WTC11 (cell line): Measurements from ENCODE around the gene CD300LG. TPM values are rescaled to one million over a fixed set of nuclear protein-coding genes. Genes with fewer than 3 reads are reported as not detected.
A peak's percentile ranks its signal among the peaks of the same experiment; 100 is the strongest.

Source experiments
- ATAC-seq: fragments of 200-7000 bp; cut with Tn5 transposase; 2 replicates; pipeline ENCODE4 v1.10.0; 2021; ENCODE audit warnings: mild to moderate bottlenecking, moderate library complexity
- CTCF ChIA-PET: fragments of 300-600 bp; sonication (Branson Sonifier 250); formaldehyde crosslinking; loops from one replicate; lab custom pipeline; 2021; ENCODE audit warnings: antibody characterized with exemption; lab: Charles Lee
- POLR2A ChIA-PET: fragments of 350-600 bp; sonication (Branson Sonifier 250); formaldehyde crosslinking; loops from one replicate; lab custom pipeline; 2021; ENCODE audit warnings: antibody characterized with exemption; lab: Charles Lee
- DNase-seq: peaks from one replicate; pipeline ENCODE4 v3.0.0; 2021; ENCODE audit warnings: low spot score
- H3K27ac Mint-ChIP-seq: 2 replicates; pipeline ENCODE4 v1.8.0; 2021; ENCODE audit warnings: mixed read lengths
- H3K27me3 Mint-ChIP-seq: 2 replicates; pipeline ENCODE4 v1.8.0; 2021; ENCODE audit warnings: low read depth, mild to moderate bottlenecking, moderate library complexity, mixed read lengths
- H3K36me3 Mint-ChIP-seq: 2 replicates; pipeline ENCODE4 v1.8.0; 2021; ENCODE audit warnings: mixed read lengths
- H3K4me1 Mint-ChIP-seq: 2 replicates; pipeline ENCODE4 v1.8.0; 2022; ENCODE audit warnings: mixed read lengths
- H3K4me3 Mint-ChIP-seq: 2 replicates; pipeline ENCODE4 v1.8.0; 2021; ENCODE audit warnings: mild to moderate bottlenecking, moderate library complexity, mixed read lengths
- H3K9me3 Mint-ChIP-seq: 2 replicates; pipeline ENCODE4 v1.8.0; 2021; ENCODE audit warnings: mixed read lengths
- ATF1 ChIP-seq: sonication (generic); formaldehyde crosslinking; IDR thresholded peaks from 2 replicates; pipeline ENCODE4 v1.8.1; 2023; ENCODE audit warnings: mild to moderate bottlenecking, moderate library complexity, missing genetic modification reagents
- ATF2 ChIP-seq: sonication (generic); formaldehyde crosslinking; IDR thresholded peaks from 2 replicates; pipeline ENCODE4 v1.8.1; 2022; ENCODE audit warnings: low read depth, missing genetic modification reagents, borderline replicate concordance
- ELF4 ChIP-seq: sonication (generic); formaldehyde crosslinking; IDR thresholded peaks from 2 replicates; pipeline ENCODE4 v1.8.1; 2022; ENCODE audit warnings: low read depth, mild to moderate bottlenecking, moderate library complexity, missing genetic modification reagents
- EMX1 ChIP-seq: fragments of 250-450 bp; sonication (Bioruptor Pico); IDR thresholded peaks from 2 replicates; pipeline ENCODE4 v1.8.0; 2021; ENCODE audit warnings: mild to moderate bottlenecking
- ESRRA ChIP-seq: sonication (generic); formaldehyde crosslinking; IDR thresholded peaks from 2 replicates; pipeline ENCODE4 v1.8.1; 2022; ENCODE audit warnings: mild to moderate bottlenecking, missing genetic modification reagents, borderline replicate concordance
- GTF2I ChIP-seq: fragments of 250-450 bp; sonication (Bioruptor Pico); conservative IDR thresholded peaks from 2 replicates; pipeline ENCODE4 v1.4.0; 2021; ENCODE audit warnings: mild to moderate bottlenecking
- JAZF1 ChIP-seq: fragments of 250-450 bp; sonication (Bioruptor Pico); IDR thresholded peaks from 2 replicates; pipeline ENCODE4 v1.9.0; 2021; ENCODE audit warnings: moderate library complexity, mild to moderate bottlenecking, inconsistent platforms
- NFE2L1 ChIP-seq: sonication (generic); formaldehyde crosslinking; IDR thresholded peaks from 2 replicates; pipeline ENCODE4 v1.8.1; 2023; ENCODE audit warnings: missing genetic modification reagents
- NFYB ChIP-seq: sonication (generic); formaldehyde crosslinking; conservative IDR thresholded peaks from 2 replicates; pipeline ENCODE4 v1.8.0; 2022; ENCODE audit warnings: low read depth, missing genetic modification reagents
- NR2C2 ChIP-seq: sonication (generic); formaldehyde crosslinking; IDR thresholded peaks from 2 replicates; pipeline ENCODE4 v1.8.0; 2022; ENCODE audit warnings: mild to moderate bottlenecking, missing genetic modification reagents
- NR3C1 ChIP-seq: sonication (generic); formaldehyde crosslinking; conservative IDR thresholded peaks from 2 replicates; pipeline ENCODE4 v1.8.1; 2023; ENCODE audit warnings: low read depth, mild to moderate bottlenecking, missing genetic modification reagents
- OVOL2 ChIP-seq: fragments of 250-450 bp; sonication (Bioruptor Pico); IDR thresholded peaks from 2 replicates; pipeline ENCODE4 v1.9.0; 2021; ENCODE audit warnings: mild to moderate bottlenecking, borderline replicate concordance
- SMAD3 ChIP-seq: sonication (generic); formaldehyde crosslinking; IDR thresholded peaks from 2 replicates; pipeline ENCODE4 v1.8.0; 2022; ENCODE audit warnings: missing genetic modification reagents, mild to moderate bottlenecking, borderline replicate concordance
- TCF7 ChIP-seq: sonication (generic); formaldehyde crosslinking; IDR thresholded peaks from 2 replicates; pipeline ENCODE4 v1.8.0; 2022; ENCODE audit warnings: mild to moderate bottlenecking, low read depth, missing genetic modification reagents, moderate library complexity
- ZNF121 ChIP-seq: sonication (generic); formaldehyde crosslinking; IDR thresholded peaks from 2 replicates; pipeline ENCODE4 v1.8.0; 2023; ENCODE audit warnings: missing genetic modification reagents
- ZNF263 ChIP-seq: sonication (generic); formaldehyde crosslinking; IDR thresholded peaks from 2 replicates; pipeline ENCODE4 v1.8.1; 2022; ENCODE audit warnings: low read depth, mild to moderate bottlenecking, moderate library complexity, missing genetic modification reagents
- ZNF396 ChIP-seq: fragments of 250-450 bp; sonication (Bioruptor Pico); IDR thresholded peaks from 2 replicates; pipeline ENCODE4 v1.8.0; 2021; ENCODE audit warnings: mild to moderate bottlenecking, moderate library complexity, borderline replicate concordance
- ZNF416 ChIP-seq: fragments of 250-450 bp; sonication (Bioruptor Pico); IDR thresholded peaks from 2 replicates; pipeline ENCODE4 v1.9.0; 2021; ENCODE audit warnings: mild to moderate bottlenecking, inconsistent platforms
- ZNF671 ChIP-seq: fragments of 250-450 bp; sonication (Bioruptor Pico); IDR thresholded peaks from 2 replicates; pipeline ENCODE4 v1.8.0; 2021; ENCODE audit warnings: mild to moderate bottlenecking
- total RNA-seq: library from RNA; stranded (reverse); gene quantifications from 3 replicates; pipeline ENCODE4 v1.2.3, GENCODE V29; 2021
- TF ChIP-seq, protein P1 (sequence below): sonication (generic); formaldehyde crosslinking; IDR thresholded peaks from 2 replicates; pipeline ENCODE4 v1.8.1; 2022; ENCODE audit warnings: mild to moderate bottlenecking, moderate library complexity, missing genetic modification reagents
- TF ChIP-seq, protein P2 (sequence below): fragments of 200-600 bp; IDR thresholded peaks from 2 replicates; pipeline ENCODE4 v1.8.0; 2022; ENCODE audit warnings: antibody characterized with exemption
- TF ChIP-seq, protein P3 (sequence below): sonication (generic); formaldehyde crosslinking; IDR thresholded peaks from 2 replicates; pipeline ENCODE4 v1.8.0; 2023; ENCODE audit warnings: mild to moderate bottlenecking, missing genetic modification reagents
- TF ChIP-seq, protein P4 (sequence below): fragments of 250-450 bp; sonication (Bioruptor Pico); IDR thresholded peaks from 2 replicates; pipeline ENCODE4 v1.9.0; 2021; ENCODE audit warnings: mild to moderate bottlenecking

CD300LG gene
- total RNA-seq, 1 experiment from 2014 or later = not detected

DNA sequence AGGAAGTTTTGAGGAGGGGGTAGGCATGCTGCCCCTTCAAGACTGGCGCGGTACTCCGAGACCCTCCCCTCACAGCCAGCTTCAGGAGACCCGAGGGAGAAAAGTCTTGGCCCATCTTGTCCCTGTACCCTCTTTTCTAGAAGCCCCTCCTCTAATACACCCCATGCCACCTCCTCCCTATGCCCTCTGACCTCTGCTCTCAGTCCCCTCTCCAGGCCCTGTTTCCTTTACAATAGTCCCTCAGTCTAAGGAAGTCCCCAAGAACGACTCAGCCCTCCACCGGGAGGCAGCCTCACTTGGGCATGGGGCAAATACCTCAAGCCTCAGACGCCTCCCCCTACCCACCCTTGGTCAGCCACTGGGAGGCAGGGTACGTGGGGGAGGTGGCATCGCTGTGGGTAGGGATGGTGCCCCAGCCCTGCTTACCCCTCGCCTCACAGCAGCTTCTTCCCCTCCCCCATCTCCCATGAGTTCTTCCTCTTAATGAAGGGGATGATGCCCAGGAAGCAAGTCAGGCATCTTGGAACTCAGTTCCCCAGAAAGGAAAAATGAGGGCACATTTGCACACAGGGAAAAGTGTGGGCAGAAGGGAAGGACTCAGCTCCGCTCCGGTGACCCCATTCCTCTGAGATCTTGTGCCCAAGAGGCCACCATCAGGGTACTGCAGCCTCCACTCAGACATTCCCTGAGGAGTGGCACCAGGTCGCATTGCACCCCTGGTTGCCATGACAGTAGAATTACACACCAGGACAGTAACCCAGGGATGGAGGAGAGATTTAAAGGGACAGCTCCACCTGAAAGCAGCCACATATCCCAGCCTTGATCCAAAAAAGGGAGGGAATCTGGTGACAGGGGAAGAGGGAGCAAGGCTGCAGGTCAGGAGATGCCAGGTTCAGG lies 54.1 kb downstream of the CD300LG start (continued):
- TF ChIP-seq ATF2 = no peak
- TF ChIP-seq, protein P1, sequence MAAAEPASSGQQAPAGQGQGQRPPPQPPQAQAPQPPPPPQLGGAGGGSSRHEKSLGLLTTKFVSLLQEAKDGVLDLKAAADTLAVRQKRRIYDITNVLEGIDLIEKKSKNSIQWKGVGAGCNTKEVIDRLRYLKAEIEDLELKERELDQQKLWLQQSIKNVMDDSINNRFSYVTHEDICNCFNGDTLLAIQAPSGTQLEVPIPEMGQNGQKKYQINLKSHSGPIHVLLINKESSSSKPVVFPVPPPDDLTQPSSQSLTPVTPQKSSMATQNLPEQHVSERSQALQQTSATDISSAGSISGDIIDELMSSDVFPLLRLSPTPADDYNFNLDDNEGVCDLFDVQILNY (CRISPR knock-in tag) = no peak

- POLR2A ChIA-PET = no interaction called here
- ATAC-seq (no peak), DNase-seq (no peak)
- Mint-ChIP-seq H3K27me3 (peaks cover 43% of the 10 kb centered on the region), H3K36me3 (peaks cover 4% of the 10 kb centered on the region; the same call in 1 of the 2 replicates), H3K4me3 (no peak overlapping the region)
- CTCF ChIA-PET = interaction anchor here (0.5 to 4.7 kb wide), 10 partner anchors 7 to 1881 kb away, joined by 3 to 33 read pairs (median 4); partner anchors contain the start of gene CD300LG
- TF ChIP-seq ZNF671 (CRISPR knock-in tag) (no peak), EMX1 (CRISPR knock-in tag) (no peak), ELF4 (CRISPR knock-in tag) (no peak), ZNF416 (CRISPR knock-in tag) (no peak), TCF7 (CRISPR knock-in tag) (no peak), ATF1 (CRISPR knock-in tag) (no peak), NFE2L1 (CRISPR knock-in tag) (no peak), ZNF121 (no peak)
- TF ChIP-seq, protein P2, sequence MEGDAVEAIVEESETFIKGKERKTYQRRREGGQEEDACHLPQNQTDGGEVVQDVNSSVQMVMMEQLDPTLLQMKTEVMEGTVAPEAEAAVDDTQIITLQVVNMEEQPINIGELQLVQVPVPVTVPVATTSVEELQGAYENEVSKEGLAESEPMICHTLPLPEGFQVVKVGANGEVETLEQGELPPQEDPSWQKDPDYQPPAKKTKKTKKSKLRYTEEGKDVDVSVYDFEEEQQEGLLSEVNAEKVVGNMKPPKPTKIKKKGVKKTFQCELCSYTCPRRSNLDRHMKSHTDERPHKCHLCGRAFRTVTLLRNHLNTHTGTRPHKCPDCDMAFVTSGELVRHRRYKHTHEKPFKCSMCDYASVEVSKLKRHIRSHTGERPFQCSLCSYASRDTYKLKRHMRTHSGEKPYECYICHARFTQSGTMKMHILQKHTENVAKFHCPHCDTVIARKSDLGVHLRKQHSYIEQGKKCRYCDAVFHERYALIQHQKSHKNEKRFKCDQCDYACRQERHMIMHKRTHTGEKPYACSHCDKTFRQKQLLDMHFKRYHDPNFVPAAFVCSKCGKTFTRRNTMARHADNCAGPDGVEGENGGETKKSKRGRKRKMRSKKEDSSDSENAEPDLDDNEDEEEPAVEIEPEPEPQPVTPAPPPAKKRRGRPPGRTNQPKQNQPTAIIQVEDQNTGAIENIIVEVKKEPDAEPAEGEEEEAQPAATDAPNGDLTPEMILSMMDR = no peak
- TF ChIP-seq, all 79 proteins: peak for 0
- Mint-ChIP-seq H3K9me3 (no peaks in the 10 kb centered on the region), H3K27ac (no peak overlapping the region), H3K4me1 (peaks cover 62% of the 10 kb centered on the region)
These were observed 55.0 kb downstream of the CD300LG start for GRCh38 chr17:43901861-43902589.

- ATAC-seq (no peak; the same call in 1 of the 2 replicates), DNase-seq (no peak)
- no peaks in the 10 kb centered on the region for H3K36me3 Mint-ChIP-seq
- H3K4me3 Mint-ChIP-seq = peak overlapping the region; percentile 90
- ChIA-PET POLR2A (no interaction called here), CTCF (interaction anchor here (1.0 to 7.7 kb wide), 10 partner anchors 10 to 102 kb away, joined by 3 to 49 read pairs (median 7); partner anchors contain the start of genes CD300LG and PPY)
- TF ChIP-seq ZNF263 (CRISPR knock-in tag) = no peak
- no peak for TF ChIP-seq SMAD3
- no peak for TF ChIP-seq NFYB (CRISPR knock-in tag)
- TF ChIP-seq, protein P3, sequence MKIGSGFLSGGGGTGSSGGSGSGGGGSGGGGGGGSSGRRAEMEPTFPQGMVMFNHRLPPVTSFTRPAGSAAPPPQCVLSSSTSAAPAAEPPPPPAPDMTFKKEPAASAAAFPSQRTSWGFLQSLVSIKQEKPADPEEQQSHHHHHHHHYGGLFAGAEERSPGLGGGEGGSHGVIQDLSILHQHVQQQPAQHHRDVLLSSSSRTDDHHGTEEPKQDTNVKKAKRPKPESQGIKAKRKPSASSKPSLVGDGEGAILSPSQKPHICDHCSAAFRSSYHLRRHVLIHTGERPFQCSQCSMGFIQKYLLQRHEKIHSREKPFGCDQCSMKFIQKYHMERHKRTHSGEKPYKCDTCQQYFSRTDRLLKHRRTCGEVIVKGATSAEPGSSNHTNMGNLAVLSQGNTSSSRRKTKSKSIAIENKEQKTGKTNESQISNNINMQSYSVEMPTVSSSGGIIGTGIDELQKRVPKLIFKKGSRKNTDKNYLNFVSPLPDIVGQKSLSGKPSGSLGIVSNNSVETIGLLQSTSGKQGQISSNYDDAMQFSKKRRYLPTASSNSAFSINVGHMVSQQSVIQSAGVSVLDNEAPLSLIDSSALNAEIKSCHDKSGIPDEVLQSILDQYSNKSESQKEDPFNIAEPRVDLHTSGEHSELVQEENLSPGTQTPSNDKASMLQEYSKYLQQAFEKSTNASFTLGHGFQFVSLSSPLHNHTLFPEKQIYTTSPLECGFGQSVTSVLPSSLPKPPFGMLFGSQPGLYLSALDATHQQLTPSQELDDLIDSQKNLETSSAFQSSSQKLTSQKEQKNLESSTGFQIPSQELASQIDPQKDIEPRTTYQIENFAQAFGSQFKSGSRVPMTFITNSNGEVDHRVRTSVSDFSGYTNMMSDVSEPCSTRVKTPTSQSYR (CRISPR knock-in tag) = no peak
- TF ChIP-seq OVOL2 (CRISPR knock-in tag) = no peak
- TF ChIP-seq NR2C2 (CRISPR knock-in tag) = no peak
- TF ChIP-seq NR3C1 (CRISPR knock-in tag) = no peak
- TF ChIP-seq JAZF1 (CRISPR knock-in tag) = no peak
- TF ChIP-seq, protein P4, sequence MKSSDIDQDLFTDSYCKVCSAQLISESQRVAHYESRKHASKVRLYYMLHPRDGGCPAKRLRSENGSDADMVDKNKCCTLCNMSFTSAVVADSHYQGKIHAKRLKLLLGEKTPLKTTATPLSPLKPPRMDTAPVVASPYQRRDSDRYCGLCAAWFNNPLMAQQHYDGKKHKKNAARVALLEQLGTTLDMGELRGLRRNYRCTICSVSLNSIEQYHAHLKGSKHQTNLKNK = no peak
- no peak for TF ChIP-seq ESRRA (CRISPR knock-in tag)
- no peak for TF ChIP-seq GTF2I (CRISPR knock-in tag)
- TF ChIP-seq ZNF396 (CRISPR knock-in tag) = no peak
- peaks cover 44% of the 10 kb centered on the region for H3K4me1 Mint-ChIP-seq
- peaks cover 62% of the 10 kb centered on the region for H3K27me3 Mint-ChIP-seq
- no peaks in the 10 kb centered on the region for H3K9me3 Mint-ChIP-seq
- H3K27ac Mint-ChIP-seq = no peak overlapping the region
These were observed 58.5 kb downstream of the CD300LG start for GRCh38 chr17:43905400-43905984.
